Aorta (tissue), 5 donors: ENCODE measurements around the gene OSR1. TPM values are rescaled to one million over a fixed set of nuclear protein-coding genes. Genes with fewer than 3 reads are reported as not detected.
"Not testable (repeated sequence)": the region's sequence is repeated elsewhere in the genome, so short reads cannot be mapped to it uniquely, and the experiment has no call there.

Experiments
- ATAC-seq: fragments of 200-7000 bp; cut with Tn5 transposase; one replicate; pipeline ENCODE4 v1.9.1; 2022; ENCODE audit warnings: moderate library complexity; ENCODE audit not compliant: low FRiP score
- DNase-seq, 2 donors: peaks; one replicate each; pipeline ENCODE4 v3.0.0-alpha.2; 2020
- H3K27ac ChIP-seq, 2 donors: one replicate each; pipeline ENCODE4 v1.5.1; 2013; ENCODE audit warnings: low read length in 2 of 2, mild to moderate bottlenecking in 2 of 2, moderate library complexity in 2 of 2, control low read depth in 1 of 2, inconsistent platforms in 1 of 2, low read depth in 1 of 2
- H3K27me3 ChIP-seq, 2 donors: one replicate each; pipeline ENCODE4 v1.6.1; 2013; ENCODE audit warnings: control low read depth in 1 of 2, low read length in 1 of 2, mild to moderate bottlenecking in 1 of 2, moderate library complexity in 1 of 2; ENCODE audit not compliant: insufficient read depth in 2 of 2, control insufficient read depth in 1 of 2
- H3K36me3 ChIP-seq, 2 donors: one replicate each; pipeline ENCODE4 v1.6.1; 2013; ENCODE audit warnings: control low read depth in 1 of 2, low read length in 1 of 2, mild to moderate bottlenecking in 1 of 2; ENCODE audit not compliant: insufficient read depth in 2 of 2, control insufficient read depth in 1 of 2
- H3K4me1 ChIP-seq, 2 donors: one replicate each; pipeline ENCODE4 v1.6.1; 2013; ENCODE audit warnings: low read length in 2 of 2, control low read depth in 1 of 2, mild to moderate bottlenecking in 1 of 2, moderate library complexity in 1 of 2; ENCODE audit not compliant: insufficient read depth in 2 of 2, control insufficient read depth in 1 of 2
- H3K4me3 ChIP-seq, 2 donors: one replicate each; pipeline ENCODE4 v1.5.1; 2013; ENCODE audit warnings: low read length in 2 of 2, control low read depth in 1 of 2, mild to moderate bottlenecking in 1 of 2
- H3K9me3 ChIP-seq: one replicate; pipeline ENCODE4 v1.6.1; 2013; ENCODE audit warnings: mild to moderate bottlenecking, low read length; ENCODE audit not compliant: control insufficient read depth
- WGBS, 2 donors: extraction: QIAGEN DNeasy Blood & Tissue Kit; methylation state at CpG; one replicate each; pipeline ENCODE4 v1.1.7; 2013; 5-methylcytosine and 5-hydroxymethylcytosine counted together
- intact Hi-C, 2 donors: fragments of 100-400 bp; cut with DNase I; formaldehyde crosslinking; loops; one replicate each; pipeline versions ENCODE4 v1.14.2 to v1.15.0; 2022
- long read RNA-seq, 2 donors: library from polyadenylated mRNA; unstranded; transcript quantifications; one replicate each; pipeline ENCODE4 v2.0.0, GENCODE V29; 2020 to 2021
- polyA plus RNA-seq, 2 donors: library from polyadenylated mRNA; stranded (reverse); fragments of 200-250 nt; gene quantifications; one replicate each; pipeline ENCODE4 v1.2.3, GENCODE V29; 2013
- total RNA-seq, 2 donors: library from RNA; stranded (reverse); fragmentation: NEBNext Ultra II Directional; extraction: Animal tissue kit (Norgen Biotek cat#: 25700); gene quantifications; one replicate each; pipeline ENCODE4 v1.2.1, GENCODE V29; 2021
- donor health status: healthy with polysubstance abuse.
- donor health status: Bipolar disorder and iron deficiency.
- donor health status: DM: no; HTN: no; CAD: no.
- donor health status: DM: no; HTN: no; CAD: no.
- donor health status: DM: yes; HTN: yes; CAD: no.

OSR1 gene
- total RNA-seq (10 to 100 TPM; 48.6 to 79.1 TPM), polyA plus RNA-seq (10 to 100 TPM; 13.1 to 55.1 TPM)
- long read RNA-seq, donor 1, full-length matches to known transcripts = 129 of 133 reads
- long read RNA-seq, donor 1, partial matches to known transcripts = 1 of 133 reads
- long read RNA-seq, donor 1, other reads (novel, unspliced or antisense) = 3 of 133 reads
- long read RNA-seq, donor 2, full-length matches to known transcripts = 34 of 37 reads
- long read RNA-seq, donor 2, partial matches to known transcripts = 1 of 37 reads
- long read RNA-seq, donor 2, other reads (novel, unspliced or antisense) = 2 of 37 reads

- Histone ChIP-seq H3K4me1 (peaks cover 0 to 2% of the 10 kb centered on the region in 2 donors), H3K36me3 (no peaks in the 10 kb centered on the region), H3K27ac (peak within 1 kb of the TSS; percentile 91 to 92), H3K9me3 (no peaks in the 10 kb centered on the region), H3K4me3 (peak within 1 kb of the TSS; percentile 88 to 99), H3K27me3 (no peaks in the 10 kb centered on the region)
- intact Hi-C loops = loop anchor here (2.0 to 10.0 kb wide), 3 partner anchors 316 to 924 kb away; no protein-coding TSS in a partner anchor
- 0 to 1% methylated on average over 44 to 51 of the region's 51 CpGs for WGBS, 2 donors
- DNase-seq (peak; percentile 88 to 92), ATAC-seq (peak; percentile 79)
Observed at GRCh38 chr2:19358242-19359020, at the start of gene OSR1. TSS of gene OSR1 (minus strand) at chr2:19358623. CDS start at chr2:19353805, 4,818 bp downstream.

GRCh38 chr2:19403785-19404184, 45.4 kb upstream of the OSR1 start:
- DNase-seq (no peak), ATAC-seq (no peak)
- 73 to 97% methylated on average over 4 of the region's 4 CpGs for WGBS, 2 donors
- Histone ChIP-seq H3K36me3 (no peaks in the 10 kb centered on the region), H3K27ac (no peak overlapping the region), H3K27me3 (no peaks in the 10 kb centered on the region), H3K9me3 (no peaks in the 10 kb centered on the region), H3K4me1 (no peaks in the 10 kb centered on the region), H3K4me3 (no peak overlapping the region)
- intact Hi-C loops = no loop called here

DNA sequence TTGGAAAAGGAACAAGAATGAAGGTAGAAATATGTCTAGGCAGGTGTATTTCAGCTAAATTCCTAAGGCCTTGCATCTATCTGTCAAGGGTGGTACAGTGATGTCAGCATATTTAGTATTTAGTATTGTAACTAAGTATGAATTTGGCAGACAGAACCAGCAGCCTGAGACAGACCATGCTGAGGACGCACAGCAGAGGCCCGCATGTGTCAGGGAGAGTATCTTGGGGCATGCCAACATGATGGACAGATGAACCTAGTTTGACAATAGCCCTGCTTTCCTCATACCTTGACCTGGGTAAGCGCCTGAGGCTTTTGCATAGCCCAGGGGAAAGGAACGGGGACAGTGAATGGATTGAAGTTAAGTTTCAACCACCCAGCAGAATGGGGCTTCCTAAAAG, 33.8 kb upstream of the OSR1 start:
- intact Hi-C loops = no loop called here
- H3K4me3 ChIP-seq = no peak overlapping the region
- H3K4me1 ChIP-seq = no peaks in the 10 kb centered on the region
- H3K9me3 ChIP-seq = peaks cover 1% of the 10 kb centered on the region
- DNase-seq (no peak), ATAC-seq (no peak)
- H3K27me3 ChIP-seq = no peaks in the 10 kb centered on the region
- no peaks in the 10 kb centered on the region for H3K36me3 ChIP-seq
- 96 to 100% methylated on average over 4 of the region's 4 CpGs for WGBS, 2 donors
- H3K27ac ChIP-seq = no peak overlapping the region

DNA sequence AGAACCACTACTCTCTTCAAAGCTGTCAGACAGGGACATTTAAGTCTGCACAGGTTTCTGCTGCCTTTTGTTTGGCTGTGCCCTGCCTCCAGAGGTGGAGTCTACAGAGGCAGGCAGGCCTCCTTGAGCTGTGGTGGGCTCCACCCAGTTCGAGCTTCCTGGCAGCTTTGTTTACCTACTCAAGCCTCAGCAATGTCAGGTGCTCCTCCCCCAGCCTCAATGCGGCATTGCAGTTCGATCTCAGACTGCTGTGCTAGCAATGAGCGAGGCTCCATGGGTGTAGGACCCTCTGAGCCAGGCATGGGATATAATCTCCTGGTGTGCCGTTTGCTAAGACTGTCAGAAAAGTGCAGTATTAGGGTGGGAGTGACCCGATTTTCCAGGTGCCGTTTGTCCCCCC, 31.0 kb upstream of the OSR1 start:
- H3K36me3 ChIP-seq, H3K27ac ChIP-seq, DNase-seq, ATAC-seq, H3K9me3 ChIP-seq, intact Hi-C loops, H3K27me3 ChIP-seq, H3K4me1 ChIP-seq, H3K4me3 ChIP-seq: not testable (repeated sequence)
- WGBS, 2 donors = 93 to 95% methylated on average over 7 of the region's 7 CpGs

GRCh38 chr2:19380532-19380931, 22.1 kb upstream of the OSR1 start:
- no peak for DNase-seq
- H3K9me3 ChIP-seq = no peaks in the 10 kb centered on the region
- no peaks in the 10 kb centered on the region for H3K27me3 ChIP-seq
- H3K4me1 ChIP-seq = peaks cover 0 to 3% of the 10 kb centered on the region in 2 donors
- H3K27ac ChIP-seq = no peak overlapping the region
- H3K36me3 ChIP-seq = no peaks in the 10 kb centered on the region
- intact Hi-C loops = no loop called here
- no peak for ATAC-seq
- H3K4me3 ChIP-seq = no peak overlapping the region

- WGBS, 2 donors = 19 to 26% methylated on average over 2 of the region's 2 CpGs
- no peak for ATAC-seq
- peaks cover 2% of the 10 kb centered on the region for H3K9me3 ChIP-seq
- peaks cover 0 to 3% of the 10 kb centered on the region in 2 donors for H3K4me1 ChIP-seq
- no peaks in the 10 kb centered on the region for H3K36me3 ChIP-seq
- DNase-seq = no peak
- intact Hi-C loops = no loop called here
- H3K27ac ChIP-seq = no peak overlapping the region
- no peak overlapping the region for H3K4me3 ChIP-seq
- no peaks in the 10 kb centered on the region for H3K27me3 ChIP-seq
Observed at GRCh38 chr2:19378939-19379338, 20.5 kb upstream of the OSR1 start.

- 93 to 97% methylated on average over 3 of the region's 3 CpGs for WGBS, 2 donors
- no peak for ATAC-seq
- no peak overlapping the region for H3K27ac ChIP-seq
- peaks cover 2% of the 10 kb centered on the region for H3K9me3 ChIP-seq
- intact Hi-C loops = no loop called here
- H3K27me3 ChIP-seq = no peaks in the 10 kb centered on the region
- peaks cover 0 to 3% of the 10 kb centered on the region in 2 donors for H3K4me1 ChIP-seq
- no peaks in the 10 kb centered on the region for H3K36me3 ChIP-seq
- H3K4me3 ChIP-seq = no peak overlapping the region
- DNase-seq = no peak
Observed at GRCh38 chr2:19377717-19378116, 19.3 kb upstream of the OSR1 start.

DNA sequence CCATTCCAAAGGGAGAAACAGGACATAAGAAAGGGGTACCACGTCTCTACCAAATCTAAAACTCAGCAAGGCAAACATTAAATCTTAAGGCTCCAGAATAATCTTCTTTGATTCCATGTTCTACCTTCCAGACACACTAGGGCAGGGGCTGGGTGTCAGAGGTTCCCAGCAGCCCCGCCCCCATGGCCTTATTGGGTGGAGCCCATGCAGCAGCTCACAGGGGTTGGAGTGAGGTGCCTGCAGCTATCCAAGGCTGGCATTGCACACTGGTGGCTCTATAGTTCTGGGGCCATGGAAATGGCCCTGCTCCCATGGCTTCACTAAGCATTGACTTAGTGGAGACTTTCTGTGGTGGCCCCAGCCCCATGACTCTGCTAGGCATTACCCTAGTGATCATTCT, 14.9 kb upstream of the OSR1 start:
- Histone ChIP-seq H3K36me3 (no peaks in the 10 kb centered on the region), H3K4me1 (no peaks in the 10 kb centered on the region), H3K9me3 (peaks cover 2% of the 10 kb centered on the region), H3K4me3 (no peak overlapping the region), H3K27ac (no peak overlapping the region), H3K27me3 (no peaks in the 10 kb centered on the region)
- intact Hi-C loops = no loop called here
- no peak for ATAC-seq
- no peak for DNase-seq
- WGBS, 2 donors = 96 to 98% methylated on average over 2 of the region's 2 CpGs
